ENCODE measurements around the gene MPPED1. TPM values are rescaled to one million over a fixed set of nuclear protein-coding genes. Genes with fewer than 3 reads are reported as not detected.

Gene MPPED1
- total RNA-seq = not detected

- no peak for TF ChIP-seq CTCF (IDR thresholded peaks at IDR 0.05; ENCODE audit: low read depth)
Observed at GRCh38 chr22:43411869-43412807, at the start of gene MPPED1. TSS of gene MPPED1 (plus strand) at chr22:43412014. CDS start at chr22:43424986, 12,972 bp downstream.

GRCh38 chr22:43363315-43364168 is 48.3 kb upstream of the MPPED1 start:
- TF ChIP-seq CTCF (IDR thresholded peaks at IDR 0.05; ENCODE audit: low read depth) = no peak

- TF ChIP-seq CTCF (IDR thresholded peaks at IDR 0.05; ENCODE audit: low read depth) = no peak
Observed at GRCh38 chr22:43364169-43364435, 47.7 kb upstream of the MPPED1 start.

GRCh38 chr22:43365715-43366440 is 45.9 kb upstream of the MPPED1 start:
- no peak for TF ChIP-seq CTCF (IDR thresholded peaks at IDR 0.05; ENCODE audit: low read depth)

- TF ChIP-seq CTCF (IDR thresholded peaks at IDR 0.05; ENCODE audit: low read depth) = no peak
Observed at GRCh38 chr22:43370036-43370435, 41.8 kb upstream of the MPPED1 start.

- no peak for TF ChIP-seq CTCF (IDR thresholded peaks at IDR 0.05; ENCODE audit: low read depth)
Observed at GRCh38 chr22:43375951-43376455, 35.8 kb upstream of the MPPED1 start.
